ENCODE measurements around the gene TOX2.
A peak's percentile ranks its signal among the peaks of the same experiment; 100 is the strongest.

Gene TOX2

GRCh38 chr20:44005661-44006060, 91.0 kb downstream of the TOX2 start:
- FAIRE-seq, result no peak

- FAIRE-seq, result no peak
Measured at GRCh38 chr20:44006126-44006525, 91.5 kb downstream of the TOX2 start.

DNA sequence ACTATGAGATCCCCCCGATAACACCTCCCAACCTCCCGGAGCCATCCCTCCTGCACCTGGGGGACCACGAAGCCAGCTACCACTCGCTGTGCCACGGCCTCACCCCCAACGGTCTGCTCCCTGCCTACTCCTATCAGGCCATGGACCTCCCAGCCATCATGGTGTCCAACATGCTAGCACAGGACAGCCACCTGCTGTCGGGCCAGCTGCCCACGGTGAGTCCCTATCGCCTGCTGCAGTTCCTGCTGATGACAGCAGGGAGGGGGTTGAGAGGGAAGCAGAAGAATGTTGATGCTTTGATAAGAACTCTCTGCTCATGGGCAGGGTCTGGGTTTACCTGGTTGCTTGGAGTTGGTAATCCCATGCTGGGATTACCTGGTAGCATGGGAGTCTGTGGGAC, 91.9 kb downstream of the TOX2 start:
- no peak for FAIRE-seq

DNA sequence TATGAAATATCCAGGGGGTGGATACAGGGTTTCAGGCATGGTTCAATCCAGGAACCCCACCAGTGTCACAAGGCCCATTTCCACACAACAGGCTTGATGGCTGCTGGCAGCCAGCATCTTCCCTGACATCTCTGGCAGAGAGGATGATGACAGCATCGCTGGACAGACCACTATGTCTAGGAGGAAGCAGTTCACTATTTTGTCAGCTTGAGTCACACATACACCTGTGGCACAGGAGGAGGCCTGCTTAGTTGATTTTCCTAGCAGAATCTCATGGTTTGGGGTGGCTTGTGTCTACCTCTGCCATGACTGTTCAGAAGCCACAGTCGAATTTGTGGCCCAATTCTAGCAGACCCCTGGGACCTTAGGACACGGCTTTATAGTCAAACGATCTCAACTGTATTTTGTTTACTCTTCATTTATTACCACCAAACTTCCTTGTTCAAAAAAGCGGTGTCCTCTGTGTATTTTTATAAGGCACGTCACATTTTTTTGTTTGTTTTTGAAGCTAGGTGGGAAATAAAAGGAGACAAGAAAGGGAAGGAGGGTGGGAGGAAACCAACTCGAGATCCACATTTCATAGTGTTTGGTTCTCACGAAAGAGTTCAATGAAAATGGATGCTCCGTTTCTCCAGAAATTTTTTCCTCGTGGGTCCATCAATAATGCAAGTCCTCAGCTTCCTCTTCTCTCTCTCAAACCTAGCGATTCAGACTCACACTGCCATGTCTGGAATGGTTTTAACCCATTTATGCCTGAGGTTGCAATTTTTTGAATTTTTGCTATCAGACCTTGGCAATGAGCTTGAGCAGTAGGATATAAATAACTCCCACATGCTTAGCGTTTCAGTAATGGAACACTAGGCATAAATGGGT, 94.4 kb downstream of the TOX2 start:
- no peak for FAIRE-seq

- FAIRE-seq, result no peak
Measured at GRCh38 chr20:44009679-44009992, 95.0 kb downstream of the TOX2 start.

DNA sequence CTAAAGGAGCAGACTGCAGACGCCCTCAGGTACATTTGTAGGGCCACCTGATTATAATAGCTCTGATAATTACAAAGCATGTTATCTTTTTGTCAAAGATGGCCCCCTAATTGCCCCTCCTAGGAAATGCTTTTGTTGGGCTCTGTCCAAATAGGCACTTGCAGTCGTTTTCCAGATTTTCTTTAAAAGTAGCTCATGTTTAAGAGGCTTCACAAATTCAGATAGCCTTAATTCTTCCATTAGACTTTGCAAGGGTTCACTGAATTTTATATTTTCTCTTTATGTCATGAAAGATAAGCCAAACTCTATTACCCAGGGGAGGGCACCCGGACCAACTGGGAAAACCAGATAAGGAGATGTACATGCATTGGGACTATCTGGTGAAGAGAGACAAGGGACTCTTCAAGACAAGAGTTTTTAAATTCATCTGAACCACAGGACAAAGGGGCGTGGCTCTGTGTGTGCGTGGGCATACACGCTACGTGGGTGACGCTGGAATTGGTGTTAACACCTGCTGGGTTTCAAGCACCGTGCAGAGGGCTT, 95.6 kb downstream of the TOX2 start:
- no peak for FAIRE-seq

DNA sequence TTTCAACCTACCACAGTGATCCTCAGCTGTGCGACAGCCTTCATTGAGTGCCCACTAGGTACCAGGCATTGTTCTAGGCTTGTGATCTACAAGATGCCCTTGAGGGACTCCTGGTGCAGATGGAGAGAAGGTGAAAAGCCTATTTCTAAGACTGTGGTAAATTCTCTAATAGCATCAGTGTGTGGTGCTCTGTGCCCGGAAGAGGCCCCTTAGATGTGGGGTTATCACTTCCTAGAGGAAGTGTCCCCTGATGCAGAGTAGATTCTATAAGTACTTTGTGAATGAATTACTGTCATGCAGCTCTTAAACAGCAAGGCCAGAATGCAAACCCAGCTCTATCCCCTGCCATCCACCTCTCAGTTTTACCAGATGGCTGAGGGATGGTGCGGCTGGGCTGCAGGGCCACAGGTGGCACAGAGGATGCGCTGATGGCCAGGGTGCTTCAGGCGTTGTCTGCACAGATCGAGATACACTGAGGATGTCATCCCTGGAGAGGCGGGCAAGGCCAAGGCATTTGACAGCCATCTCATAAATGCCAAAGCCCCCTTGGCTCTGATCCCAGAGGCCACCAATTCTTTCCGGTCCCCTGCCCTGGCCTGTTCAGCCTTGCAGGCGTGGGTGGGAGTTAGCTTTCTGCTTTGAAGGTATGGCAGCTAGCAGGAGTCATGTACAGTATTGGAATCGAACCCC, 96.7 kb downstream of the TOX2 start:
- FAIRE-seq, result no peak

GRCh38 chr20:44012466-44013226, 98.0 kb downstream of the TOX2 start:
- FAIRE-seq, result no peak

DNA sequence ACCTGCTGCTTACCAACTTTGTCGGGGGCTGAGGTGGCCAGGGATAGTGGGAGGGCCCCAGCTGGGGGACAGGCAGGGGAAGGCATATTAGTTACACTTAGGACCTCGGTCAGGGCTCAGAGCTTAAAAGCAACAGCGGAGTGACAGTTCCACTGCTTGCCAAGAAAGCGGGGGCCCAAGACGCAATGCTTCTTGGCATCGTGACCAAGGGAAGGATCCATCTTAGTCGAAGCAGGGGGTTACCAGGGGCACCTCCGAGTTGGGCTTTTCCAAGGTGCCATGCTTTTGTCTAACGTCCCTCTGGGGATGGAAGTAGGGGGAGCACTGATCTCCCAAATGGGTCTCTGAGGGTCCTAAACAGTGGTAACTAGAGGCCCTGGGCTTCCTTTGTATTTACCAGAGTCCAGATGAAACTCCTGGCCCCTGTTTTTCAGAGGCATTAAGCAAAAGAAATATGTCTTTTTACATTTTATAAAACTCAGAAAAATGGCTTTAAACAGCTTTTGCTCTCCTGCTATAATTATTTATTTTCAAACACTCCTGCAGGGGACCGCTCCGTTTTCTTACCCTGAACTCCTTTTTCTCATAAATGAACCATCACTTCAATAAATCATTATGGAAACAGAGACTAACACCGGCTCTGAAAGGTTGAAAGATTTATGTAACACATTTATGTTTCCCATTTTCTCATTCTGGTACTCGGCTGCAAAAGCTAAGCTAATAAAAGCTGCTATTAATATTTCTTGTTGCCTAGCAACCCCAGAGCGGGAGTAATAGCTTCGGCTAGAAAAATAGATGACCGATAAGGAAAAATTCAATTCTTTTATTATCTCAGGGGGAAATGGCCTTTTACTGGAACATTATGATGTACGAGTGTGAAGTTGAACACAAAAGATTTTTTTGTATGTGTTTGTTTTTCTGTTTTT, 100.4 kb downstream of the TOX2 start:
- FAIRE-seq, result peak; percentile 97

- no peak for FAIRE-seq
Measured at GRCh38 chr20:44015733-44016103, 101.1 kb downstream of the TOX2 start.

DNA sequence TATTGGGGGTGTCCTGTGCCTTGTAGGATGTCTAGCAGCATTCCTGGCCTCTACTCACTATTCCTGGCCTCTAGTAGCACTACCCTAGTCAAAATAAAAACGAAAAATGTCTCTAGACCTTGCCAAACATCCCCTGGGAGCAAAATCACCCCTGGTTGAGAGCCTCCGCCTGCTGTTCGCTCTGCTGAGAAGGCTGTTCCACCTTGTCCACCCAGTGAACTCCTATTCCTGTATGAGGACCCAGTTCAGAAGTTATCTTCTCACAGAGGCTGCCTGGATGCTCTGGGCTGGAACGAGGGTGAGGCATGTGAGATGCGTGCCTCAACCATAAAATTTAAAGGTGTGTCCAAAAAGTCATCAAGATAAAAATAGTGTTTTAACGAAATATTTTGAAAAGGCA, 101.9 kb downstream of the TOX2 start:
- no peak for FAIRE-seq

DNA sequence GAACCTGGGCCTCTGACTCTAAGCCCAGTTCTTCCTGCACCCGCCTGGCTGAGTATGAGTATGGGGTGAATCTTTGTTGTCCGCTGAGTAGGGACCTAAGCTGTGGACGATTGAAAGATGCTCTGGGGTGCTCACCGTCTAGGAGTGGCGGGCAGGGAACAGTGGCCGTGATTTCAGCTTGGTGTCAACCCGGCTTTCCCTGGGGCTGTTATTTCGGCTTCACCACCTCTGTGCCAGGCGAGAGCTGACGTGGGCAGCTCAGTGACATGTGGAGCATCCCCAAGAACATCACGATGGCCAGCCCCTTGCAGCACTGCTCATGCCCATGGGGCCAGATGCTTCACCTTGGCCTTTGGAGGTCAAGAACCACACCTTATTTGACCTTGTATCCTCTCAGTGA, 102.6 kb downstream of the TOX2 start:
- no peak for FAIRE-seq

- FAIRE-seq, result no peak
Measured at GRCh38 chr20:44017905-44018258, 103.2 kb downstream of the TOX2 start.

- no peak for FAIRE-seq
Measured at GRCh38 chr20:44018259-44018941, 103.7 kb downstream of the TOX2 start.

- FAIRE-seq, result no peak
Measured at GRCh38 chr20:44018942-44019637, 104.4 kb downstream of the TOX2 start.

- no peak for FAIRE-seq
Measured at GRCh38 chr20:44019638-44020335, 105.1 kb downstream of the TOX2 start.

GRCh38 chr20:44020406-44021148, 105.9 kb downstream of the TOX2 start:
- FAIRE-seq, result no peak

GRCh38 chr20:44021186-44021585, 106.5 kb downstream of the TOX2 start:
- no peak for FAIRE-seq

GRCh38 chr20:44021900-44022299, 107.2 kb downstream of the TOX2 start:
- FAIRE-seq, result no peak

DNA sequence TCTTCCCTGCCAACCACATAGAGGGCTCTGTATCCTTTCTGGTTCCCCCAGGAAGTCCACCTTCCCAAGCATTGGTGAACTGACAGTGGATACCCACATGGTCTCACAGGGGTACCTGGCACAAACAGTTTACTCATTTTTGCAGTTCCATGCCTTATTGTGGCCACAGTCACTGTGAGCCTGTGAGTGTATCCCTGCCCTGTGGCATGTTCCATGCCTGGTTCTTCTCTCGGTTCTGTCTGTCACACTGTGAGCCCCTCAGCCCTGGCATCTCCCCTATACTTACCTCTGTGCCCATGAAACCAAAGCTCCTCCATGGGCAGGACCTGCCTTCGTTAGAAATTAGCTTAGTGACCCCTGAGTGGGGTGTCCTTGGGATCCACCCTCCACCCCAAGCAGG, 107.8 kb downstream of the TOX2 start:
- FAIRE-seq, result no peak

All from islet of Langerhans (tissue), 1 donor.